NCI-H526 (cell line): ENCODE data around the gene GIMAP8.
"Not testable (repeated sequence)": the region's sequence is repeated elsewhere in the genome, so short reads cannot be mapped to it uniquely, and the experiment has no call there.

ENCODE experiments used
- DNase-seq, 2 experiments: peaks; one replicate each; lab custom pipeline; 2025; lab: John Stamatoyannopoulos, UW

The GIMAP8 gene

DNA sequence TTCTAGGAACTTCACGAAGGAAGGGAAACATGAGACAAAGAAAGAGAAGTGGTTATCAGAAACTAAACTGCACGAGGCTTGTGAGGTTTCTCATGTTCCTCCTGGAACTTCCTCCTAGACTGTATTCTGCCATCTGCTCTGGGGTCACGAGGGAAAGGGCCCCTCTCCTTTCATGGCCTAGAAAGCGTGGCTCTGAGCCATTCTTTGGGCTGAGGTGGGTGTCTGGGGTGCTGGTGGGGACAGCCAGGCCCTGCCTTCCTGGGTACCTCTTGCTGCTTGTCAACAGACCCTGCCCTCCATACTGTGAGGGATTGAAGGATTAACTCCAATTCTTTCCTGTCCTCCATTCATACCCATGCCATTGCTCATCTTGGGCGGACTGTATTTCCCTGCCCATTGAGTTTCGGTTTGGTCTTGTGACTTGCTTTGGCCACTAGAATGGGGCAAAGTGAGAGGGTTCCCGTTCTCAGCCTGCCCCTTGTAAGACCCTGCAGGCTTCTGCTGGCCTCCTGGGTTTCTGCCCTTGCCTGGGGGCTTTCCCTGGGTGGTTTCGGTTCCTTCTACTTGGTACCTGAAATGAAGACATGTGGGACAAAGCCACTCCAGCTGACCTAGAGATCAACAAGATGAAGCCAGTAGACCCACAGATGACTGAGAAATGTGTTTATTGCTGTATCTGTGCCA lies 14.9 kb upstream of the GIMAP8 start:
- DNase-seq, result no peak

DNA sequence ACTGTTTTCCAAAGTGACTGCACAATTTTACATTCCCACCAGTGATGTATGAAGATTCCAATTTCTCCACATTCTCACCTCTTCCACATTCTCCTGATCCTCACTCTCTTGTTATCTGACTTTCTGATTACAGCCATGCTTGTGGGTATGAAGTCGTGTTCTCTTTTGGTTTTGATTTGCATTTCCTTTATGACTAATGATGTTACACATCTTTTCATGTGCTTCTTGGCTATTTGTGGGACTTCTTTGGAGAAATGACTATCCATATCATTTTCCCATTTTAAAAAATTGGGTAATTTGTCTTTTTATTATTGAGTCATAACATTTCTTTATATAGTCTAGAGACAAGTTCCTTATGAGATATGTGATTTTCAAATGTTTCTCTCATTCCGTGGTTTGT lies 10.5 kb upstream of the GIMAP8 start:
- DNase-seq, result no peak

DNA sequence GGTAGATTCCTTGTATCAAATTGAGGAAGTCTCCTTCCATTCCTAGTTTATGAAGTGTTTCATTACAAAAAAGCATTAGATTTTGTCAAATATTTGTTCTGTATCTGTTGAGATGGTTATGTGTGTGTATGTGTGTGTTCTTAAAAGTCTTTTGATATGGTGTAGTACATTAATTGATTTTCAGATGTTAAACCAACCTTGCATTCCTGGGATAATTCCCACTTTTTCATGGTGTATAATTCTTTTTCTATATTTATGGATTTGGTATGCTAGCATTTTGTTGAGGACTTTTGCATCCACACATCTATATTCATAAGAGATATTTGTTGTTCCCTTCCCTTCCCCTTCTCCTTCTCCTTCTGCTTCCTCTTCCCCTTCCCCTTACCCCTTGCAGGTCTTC lies 8.9 kb upstream of the GIMAP8 start:
- no peak for DNase-seq

DNA sequence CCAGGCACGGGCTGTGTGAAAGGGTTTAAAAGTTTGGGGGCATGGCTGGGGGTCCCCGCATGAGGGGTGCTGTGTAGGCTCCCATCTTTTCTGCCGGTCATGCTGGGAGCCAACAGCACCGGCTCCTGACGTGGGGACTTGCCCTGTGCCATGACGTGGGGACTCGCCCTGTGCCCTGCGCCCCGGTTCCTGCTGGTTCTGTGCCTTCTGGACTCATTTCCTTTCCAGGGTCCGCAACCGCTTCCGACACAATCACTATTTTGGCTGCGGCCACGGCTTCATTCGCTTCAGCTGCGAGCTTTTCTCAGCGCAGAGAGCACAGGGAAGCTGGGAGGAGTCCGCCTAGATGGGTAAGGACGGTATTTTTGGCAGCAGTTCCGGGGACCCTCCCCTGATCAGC lies 7.6 kb upstream of the GIMAP8 start:
- no peak for DNase-seq

DNA sequence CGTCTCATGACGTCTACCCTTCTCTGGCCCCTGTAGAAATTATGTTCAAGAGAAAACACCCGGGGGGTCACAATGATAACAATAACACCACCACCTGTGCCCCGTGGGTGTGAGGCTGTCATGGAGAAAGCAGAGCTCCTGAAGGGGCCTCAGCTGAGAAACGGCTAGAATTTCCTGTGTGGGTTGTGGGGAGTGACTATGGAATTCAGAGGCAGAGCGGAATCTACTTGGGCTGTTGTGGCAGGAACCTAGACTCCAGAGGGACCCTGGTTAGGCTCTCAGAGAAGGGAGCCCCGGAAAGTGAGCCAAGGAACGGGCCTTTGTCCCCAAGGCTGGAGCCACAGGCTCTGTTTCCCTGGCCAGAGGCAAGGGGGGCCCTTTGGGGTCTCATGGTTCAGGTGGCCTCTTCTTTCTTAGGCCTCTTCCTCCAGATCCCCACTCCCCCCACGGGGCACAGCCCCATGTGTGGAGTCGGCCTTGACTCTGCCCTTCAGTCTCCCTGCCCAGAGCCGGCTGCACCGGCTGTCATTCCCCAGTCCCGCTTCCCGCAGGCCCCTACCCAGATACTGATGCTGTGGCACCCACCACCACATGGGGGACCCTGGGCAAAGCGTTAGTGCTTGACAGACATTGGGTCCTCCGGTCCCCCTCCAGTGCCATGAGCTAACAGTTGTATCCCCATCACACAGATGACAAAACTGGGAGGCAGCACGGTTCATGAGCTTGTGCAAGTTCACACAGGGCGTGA lies 6.5 kb upstream of the GIMAP8 start:
- DNase-seq, result no peak

DNA sequence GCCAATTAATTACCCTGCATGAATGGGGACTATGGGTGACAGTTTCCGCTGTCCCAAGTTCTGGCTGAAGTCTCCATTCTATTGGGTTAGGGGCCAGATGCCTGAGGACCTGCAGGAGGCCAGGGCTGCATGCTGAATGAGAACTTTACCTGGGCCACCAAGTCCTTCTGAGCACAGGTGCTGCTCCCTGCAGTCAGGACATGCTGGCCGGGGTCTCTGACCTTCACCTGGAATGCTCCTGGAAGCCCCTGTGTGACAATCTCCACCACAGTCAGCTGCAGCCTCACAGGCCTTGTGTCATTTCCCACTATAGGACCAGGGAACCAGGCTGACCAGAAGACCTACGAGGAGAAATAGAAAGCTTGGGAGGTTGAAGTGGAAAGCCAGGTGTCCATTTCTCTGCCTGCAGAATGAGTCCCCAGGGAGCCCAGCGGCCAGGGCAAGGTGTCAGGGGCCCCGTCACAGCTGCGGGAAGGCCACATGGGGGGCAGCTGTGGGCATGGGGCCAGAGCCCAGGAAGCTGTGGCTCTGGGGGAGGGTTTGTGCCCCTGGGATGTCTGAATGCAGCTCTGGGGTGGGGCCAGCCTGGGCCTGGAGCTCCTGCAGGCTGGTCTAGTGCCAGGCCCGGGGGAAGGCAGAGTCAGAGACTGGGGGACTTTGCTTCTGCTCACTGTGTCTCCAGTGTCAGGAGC lies 5.6 kb upstream of the GIMAP8 start:
- no peak for DNase-seq

DNA sequence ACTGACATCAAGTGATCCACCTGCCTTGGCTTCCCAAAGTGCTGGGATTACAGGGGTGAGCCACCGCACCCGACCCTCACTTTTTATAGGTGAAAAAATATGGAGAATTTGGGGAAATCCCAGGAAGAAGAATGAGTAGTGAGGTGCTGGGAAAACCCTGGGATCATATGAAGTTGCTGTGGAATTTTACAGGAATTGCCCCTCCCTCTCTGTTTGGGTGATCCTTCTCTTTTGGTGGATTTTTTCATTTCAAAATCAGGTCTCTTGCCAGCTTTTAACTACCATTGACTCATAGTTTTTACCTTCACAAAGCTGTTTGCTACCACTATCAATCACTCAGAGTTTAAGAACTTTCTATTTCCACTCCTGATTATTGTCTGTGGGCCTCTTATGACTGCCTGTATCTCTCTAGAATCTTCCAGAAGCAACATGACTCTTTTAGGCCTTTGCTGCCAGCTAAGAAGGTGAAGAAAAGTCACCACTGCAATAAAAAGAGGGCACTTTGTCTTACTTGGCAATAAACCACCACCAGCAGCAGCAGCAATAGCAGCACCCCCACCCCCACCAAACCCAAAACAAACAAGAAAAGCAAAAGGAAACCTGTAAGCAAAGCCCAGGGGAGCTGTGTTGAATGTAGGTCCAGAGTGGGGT lies 4.0 kb upstream of the GIMAP8 start:
- DNase-seq, result peak in 1 of 2 experiments; percentile 14

DNA sequence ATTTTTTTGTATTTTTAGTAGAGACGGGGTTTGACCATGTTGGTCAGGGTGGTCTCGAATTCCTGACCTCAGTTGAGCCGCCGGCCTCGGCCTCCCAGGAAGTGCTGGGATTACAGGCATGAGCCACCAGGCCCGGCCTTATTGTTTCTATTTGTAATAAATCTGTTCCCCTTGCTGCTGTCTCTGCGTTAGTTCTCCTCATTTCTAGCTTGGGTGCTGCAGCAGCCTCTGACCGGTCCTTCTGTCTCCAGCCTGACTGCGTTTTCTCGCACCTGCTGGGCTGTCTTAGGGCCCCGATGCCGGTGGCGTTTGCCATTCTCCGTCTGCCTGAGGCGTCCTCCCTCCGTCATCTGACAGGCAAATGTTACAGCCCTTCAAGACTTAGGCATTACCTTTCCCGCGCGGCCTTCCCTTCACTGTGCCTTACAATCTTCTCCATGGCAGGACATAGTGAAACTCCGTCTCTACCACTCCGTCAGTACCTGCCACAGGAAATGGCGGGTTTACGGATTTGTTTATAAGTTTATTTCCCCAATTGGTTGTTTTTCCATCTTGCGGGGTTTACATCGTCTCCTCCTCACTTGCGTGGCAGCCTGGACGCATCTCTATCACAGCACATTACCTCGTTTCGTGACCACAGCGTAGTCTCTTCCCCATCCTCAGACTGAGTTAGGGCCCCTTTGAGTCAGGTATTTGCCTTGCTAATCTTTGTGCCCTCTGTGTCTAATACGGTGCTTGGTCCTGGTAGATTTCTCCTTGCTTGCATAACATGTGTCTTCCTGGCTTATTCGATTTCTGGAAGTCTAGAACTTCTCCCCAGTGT lies 2.3 kb upstream of the GIMAP8 start:
- DNase-seq, result no peak

DNA sequence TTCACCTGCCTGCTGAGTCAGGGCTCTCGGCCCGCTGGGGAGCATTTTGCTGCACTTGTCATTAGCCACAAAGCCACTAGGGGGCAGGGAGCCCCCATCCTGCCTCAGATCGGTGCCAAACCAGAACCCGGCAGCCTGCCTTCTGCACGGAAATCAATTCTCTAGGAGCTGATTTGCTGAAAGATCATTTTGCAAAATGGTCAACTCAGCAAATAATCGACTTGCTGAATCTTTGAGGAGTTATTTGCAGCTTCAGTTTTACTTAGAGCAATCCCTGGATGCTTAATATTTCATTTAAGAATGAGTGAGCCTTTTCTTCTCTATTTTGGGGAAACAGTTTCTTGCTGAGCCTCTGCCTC lies 1.7 kb upstream of the GIMAP8 start:
- peak; percentile 32 to 81 for DNase-seq

DNA sequence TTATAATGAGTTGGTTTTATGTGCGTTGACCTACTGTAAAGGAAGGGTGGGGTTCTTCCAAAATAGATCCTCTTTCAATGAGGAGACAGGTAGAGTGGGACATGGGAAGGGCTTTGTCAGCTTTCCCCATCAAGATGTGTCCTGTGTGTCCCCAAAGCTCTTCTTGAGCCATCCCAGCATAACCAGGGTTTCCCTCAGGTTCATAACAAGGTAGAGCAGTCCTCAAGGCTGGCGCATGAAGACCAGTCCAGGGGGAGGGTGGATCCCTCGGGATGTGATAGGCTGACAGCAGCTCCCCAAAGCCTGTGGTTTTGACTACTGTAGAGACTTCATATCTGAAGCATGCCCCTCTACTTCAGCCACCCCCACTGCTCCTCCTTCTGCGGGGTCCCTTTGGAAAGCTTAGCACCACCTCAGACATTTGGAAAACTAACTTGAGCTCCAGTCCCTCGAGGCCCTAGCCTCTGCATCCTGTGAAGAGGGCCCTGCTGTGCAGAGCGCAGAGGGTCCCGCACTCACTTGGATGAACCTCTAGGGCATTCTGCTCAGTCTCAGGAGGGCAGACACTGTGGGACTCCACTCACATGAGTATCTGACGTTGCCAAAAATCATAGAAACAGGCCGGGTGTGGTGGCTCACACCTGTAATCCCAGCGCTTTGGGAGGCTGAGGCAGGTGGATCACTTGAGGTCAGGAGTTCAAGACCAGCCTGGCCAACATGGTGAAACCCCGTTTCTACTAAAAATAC lies 1.1 kb upstream of the GIMAP8 start:
- DNase-seq, result no peak

DNA sequence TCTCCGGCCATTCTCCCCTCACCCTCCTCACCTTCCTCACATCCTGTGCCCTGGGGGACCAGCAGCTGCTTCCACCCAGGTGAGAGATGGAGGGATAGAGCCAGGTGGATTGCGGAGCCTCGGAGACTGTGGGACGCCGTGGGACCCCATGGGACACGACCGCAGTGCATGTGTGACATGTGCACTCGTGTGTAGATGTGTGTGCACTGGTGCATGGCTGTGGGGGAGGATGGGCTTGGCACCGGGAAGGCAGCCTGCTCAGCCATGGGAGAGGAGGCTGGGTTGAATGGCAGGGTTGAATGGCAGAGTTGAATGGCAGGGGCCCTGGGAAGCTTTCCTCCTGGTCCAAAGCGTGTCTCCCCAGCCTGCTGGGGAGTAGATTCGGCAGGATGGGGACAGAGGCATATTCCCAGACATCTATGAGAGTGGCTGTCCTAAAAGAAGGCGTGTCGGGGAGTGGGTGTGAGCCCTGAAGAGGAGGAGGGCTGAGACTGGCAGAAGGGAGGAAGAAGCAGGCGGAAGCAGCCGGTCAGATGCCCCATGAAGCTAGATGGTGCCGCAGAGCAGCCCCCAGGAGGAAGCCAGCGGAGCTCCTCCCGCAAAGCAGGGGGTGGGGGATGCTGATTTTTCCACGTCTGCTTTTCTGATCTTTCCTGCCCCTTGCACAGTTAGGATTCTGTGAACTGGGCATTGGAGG lies 815 bp downstream of the GIMAP8 start:
- peak in 1 of 2 experiments; percentile 30 for DNase-seq

DNA sequence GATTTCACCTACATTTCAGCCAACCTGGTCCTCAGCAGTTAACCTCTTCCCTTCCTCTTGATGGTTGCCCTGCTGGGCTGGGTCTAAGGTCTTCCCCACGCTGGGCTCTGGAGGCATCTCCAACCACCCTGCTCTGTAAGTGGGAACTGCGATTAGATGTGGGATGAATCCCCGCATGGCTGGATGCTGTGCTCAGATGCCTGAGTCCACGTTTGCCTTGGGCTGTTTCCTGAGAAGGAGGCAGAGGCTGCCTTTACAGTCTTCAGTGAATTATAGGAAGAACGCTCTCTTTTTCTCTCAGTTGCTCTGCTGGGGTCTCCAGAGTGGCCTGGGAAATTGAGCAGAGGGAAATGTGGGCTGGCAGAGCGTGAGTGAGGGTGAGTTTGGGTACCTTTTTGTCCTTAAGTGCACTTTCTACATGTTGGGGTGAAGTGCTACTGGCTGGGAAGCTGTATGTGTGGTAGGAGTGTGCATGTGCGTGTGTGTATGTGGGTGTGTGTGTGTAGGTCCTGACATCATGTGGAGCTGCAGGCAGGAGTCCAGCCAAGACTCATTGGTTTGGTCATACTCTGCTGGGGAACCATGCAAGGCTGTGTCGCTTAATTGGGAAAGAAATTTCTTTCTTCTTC lies 1.5 kb downstream of the GIMAP8 start:
- no peak for DNase-seq

DNA sequence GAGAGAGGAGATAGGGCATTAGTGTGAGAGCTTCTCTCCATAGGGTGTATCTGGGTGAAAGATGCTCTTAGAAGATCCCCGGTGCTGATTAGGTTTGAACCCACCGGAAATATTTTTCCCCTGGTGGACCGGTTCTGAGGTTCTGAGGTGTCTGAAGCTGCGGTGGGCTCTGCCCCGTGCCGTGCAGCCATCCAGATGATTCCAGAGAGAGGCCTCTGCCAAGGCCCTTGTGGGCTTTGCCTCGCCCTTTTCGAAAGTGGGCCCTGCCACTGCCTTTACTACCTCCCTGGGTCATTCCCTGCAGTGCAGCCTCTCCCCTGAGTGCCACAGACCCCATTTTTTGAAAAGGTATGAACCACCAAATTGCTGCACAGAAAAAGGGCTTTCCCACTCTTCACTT lies 2.8 kb downstream of the GIMAP8 start:
- DNase-seq, result no peak

DNA sequence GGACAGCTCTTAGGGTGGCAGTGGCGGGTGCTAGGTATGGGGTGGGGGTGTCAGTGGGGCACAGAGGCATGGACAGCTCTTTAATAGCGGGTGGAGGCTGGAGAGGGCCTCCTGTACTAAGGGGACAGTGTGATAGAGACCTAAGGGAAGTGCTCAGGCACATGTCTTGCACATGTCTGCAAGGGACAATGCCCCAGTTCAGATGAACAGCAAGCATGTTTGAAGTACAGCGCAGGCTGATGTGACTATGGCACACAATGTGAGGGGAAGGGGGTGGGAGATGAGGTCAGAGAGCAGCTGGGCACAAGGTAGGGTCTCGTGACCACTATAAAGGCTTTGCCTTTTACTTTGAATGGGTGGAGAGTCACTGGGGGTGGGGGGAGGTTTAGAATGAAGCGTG lies 3.5 kb downstream of the GIMAP8 start:
- DNase-seq, result no peak

DNA sequence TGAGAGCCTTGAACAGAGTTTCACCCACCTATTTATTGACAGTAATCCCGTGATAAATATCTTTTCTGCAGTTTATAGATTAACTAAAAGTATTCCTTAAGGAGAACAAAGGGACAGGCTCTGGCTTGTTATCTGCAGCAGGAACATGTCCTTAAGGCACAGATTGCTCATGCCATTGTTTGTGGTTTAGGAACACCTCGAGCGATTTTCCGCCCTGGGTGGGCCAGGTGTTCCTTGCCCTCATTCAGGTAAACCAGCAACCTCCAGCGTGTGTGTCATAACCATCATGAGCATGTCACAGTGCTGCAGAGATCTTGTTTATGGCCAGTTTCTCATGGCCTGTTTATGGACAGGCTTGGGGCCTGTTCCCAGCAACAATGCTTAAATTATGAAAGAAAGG lies 6.6 kb downstream of the GIMAP8 start:
- DNase-seq, result not testable (repeated sequence)

DNA sequence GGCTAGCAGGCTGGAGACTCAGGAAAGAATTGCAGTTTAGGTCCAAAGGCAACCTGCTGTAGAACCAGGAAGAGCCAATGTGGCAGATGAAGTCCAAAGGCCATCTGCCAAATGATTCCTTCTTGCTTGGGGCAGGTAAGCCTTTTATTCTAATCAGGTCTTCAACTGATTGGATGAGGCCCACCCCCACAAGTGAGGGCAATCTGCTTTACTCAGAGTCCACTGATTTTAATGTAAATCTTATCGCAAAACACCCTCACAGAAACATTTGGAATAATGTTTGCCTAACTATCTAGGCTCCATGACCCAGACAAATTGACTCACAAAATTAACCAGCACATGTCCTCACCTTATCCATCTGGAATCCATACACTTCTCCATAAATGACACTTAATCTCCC lies 7.8 kb downstream of the GIMAP8 start:
- DNase-seq, result no peak

DNA sequence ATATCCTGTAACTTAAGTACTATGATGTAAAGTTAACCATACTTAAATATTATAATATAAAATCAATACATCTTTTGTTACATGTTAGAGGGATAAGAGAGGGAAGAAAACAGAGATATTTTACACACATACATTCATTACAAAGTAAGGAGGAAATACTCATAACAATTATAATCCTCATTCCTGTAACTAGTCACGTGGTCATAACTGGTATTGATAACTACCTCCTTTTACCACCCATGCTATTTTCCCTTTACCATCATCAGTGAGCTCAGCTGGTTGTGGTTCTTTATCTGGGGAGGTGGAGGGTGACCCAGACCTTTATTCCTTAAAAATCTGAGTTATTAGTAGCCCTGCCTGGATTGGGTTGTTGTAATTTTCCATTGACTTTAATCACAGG lies 8.3 kb downstream of the GIMAP8 start:
- no peak for DNase-seq

DNA sequence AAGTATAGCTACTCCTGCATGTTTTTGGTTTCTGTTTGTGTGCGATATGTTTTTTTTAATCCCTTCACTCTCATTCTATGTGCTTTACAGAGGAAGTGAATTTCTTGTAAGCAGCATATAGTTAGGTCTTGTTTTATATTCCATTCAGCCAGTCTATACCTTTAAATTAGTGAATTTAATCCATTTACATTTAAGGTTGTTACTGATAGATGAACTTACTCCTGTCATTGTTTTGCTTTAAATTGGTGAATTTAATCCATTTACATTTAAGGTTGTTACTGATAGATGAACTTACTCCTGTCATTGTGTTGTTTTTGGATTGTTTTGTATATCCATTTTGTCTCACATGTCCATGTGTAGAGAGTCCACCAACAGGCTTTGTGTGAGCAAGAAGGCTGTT lies 11.1 kb downstream of the GIMAP8 start:
- DNase-seq, result no peak

DNA sequence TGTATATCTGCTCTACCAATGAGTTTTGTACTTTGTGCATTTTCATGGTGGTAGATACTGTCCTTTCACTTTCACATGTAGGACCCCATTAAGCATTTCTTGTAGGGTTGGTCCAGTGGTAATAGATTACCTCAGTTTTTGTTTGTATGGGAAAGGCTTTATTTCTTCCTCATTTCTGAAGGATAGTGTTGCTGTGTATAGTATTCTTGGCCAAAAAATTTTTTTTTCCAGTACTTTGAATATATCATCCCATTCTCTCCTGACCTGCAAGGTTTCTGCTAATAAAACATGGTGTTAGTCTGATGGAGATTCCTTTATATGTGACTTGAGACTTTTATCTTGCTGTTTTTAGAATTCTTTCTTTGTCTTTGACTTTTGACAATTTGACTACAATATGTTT lies 12.0 kb downstream of the GIMAP8 start:
- DNase-seq, result no peak

DNA sequence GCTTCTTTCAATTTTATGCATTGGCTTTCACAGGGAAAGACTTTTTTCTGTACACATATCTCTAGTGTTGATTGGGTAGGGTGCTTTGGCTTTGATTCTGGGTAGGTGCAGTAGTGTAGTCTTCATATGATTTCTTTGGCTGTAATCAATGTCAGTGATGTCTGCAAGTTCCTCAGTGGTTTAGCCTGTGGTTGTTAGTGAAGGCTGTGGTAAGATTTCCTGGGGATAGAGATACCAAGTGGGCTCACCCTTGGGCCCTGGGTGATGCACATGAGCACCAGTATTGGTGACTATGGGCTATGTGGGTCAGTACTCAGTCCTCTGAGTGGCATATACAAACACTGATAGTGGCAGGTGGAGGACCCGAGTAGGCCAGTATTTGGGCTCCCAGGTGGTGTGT lies 13.0 kb downstream of the GIMAP8 start:
- DNase-seq, result no peak
